ENCODE results near the gene SPRED1. TPM values are rescaled to one million over a fixed set of nuclear protein-coding genes. Genes with fewer than 3 reads are reported as not detected.

The SPRED1 gene
- total RNA-seq, 4 donors from 2014 or later: 11.8 to 30.0 (median 19.7) TPM

DNA sequence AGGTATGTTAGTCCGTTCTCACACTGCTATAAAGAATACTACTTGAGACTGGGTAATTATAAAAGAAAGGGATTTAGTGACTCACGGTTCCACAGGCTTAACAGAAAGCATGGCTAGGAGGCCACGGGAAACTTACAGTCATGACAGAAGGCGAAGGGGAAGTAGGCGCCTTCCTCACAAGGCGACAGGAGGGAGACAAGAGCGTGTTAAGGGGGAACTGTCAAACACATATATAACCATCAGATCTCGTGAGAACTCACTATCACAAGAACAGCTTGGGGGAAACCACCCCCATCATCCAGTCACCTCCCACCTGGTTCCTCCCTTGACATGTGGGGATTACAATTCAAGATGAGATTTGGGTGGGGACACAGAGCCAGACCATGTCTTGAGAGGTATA lies 30.4 kb downstream of the SPRED1 start:
- TF ChIP-seq, protein P1, sequence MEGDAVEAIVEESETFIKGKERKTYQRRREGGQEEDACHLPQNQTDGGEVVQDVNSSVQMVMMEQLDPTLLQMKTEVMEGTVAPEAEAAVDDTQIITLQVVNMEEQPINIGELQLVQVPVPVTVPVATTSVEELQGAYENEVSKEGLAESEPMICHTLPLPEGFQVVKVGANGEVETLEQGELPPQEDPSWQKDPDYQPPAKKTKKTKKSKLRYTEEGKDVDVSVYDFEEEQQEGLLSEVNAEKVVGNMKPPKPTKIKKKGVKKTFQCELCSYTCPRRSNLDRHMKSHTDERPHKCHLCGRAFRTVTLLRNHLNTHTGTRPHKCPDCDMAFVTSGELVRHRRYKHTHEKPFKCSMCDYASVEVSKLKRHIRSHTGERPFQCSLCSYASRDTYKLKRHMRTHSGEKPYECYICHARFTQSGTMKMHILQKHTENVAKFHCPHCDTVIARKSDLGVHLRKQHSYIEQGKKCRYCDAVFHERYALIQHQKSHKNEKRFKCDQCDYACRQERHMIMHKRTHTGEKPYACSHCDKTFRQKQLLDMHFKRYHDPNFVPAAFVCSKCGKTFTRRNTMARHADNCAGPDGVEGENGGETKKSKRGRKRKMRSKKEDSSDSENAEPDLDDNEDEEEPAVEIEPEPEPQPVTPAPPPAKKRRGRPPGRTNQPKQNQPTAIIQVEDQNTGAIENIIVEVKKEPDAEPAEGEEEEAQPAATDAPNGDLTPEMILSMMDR (IDR thresholded peaks at IDR 0.05): no peak
- TF ChIP-seq EP300 (IDR thresholded peaks at IDR 0.05) (no peak), POLR2A (IDR thresholded peaks at IDR 0.05) (no peak), POLR2AphosphoS5 (IDR thresholded peaks at IDR 0.05) (no peak)
- H3K27me3 ChIP-seq: no peaks in the 10 kb centered on the region
- H3K9me3 ChIP-seq: no peaks in the 10 kb centered on the region
- H3K27ac ChIP-seq: no peak overlapping the region
- H3K36me3 ChIP-seq: no peaks in the 10 kb centered on the region
- H3K4me3 ChIP-seq: no peak overlapping the region
- 68 to 70% methylated on average over 7 to 8 of the region's 8 CpGs for WGBS, 2 donors (ENCODE audit: low coverage in 1 of 2)
- ATAC-seq: no peak
- peaks cover 0 to 14% (median 0%) of the 10 kb centered on the region in 3 donors for H3K4me1 ChIP-seq

DNA sequence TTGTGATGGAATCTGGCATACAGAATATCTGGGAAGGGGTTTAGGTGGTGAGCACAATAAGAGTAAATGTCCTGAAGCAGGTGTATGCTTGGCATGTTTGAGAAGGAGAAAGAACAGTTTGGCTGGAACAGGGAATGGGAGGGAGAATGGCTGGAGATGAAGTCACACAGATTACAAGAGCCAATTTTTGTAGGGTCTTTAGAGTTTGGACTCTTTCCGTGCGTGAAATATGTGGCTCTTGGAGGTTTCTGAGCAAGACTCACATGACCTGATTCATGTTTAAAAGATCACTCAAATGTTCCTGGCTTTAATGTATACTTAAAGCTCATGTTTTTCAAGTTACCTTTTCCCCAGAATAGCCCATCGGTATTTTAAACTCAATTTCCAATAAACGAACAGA lies 32.8 kb downstream of the SPRED1 start:
- Histone ChIP-seq H3K9me3 (no peaks in the 10 kb centered on the region), H3K27me3 (no peaks in the 10 kb centered on the region), H3K4me3 (no peak overlapping the region), H3K27ac (no peak overlapping the region), H3K4me1 (peaks cover 0 to 14% (median 0%) of the 10 kb centered on the region in 3 donors), H3K36me3 (no peaks in the 10 kb centered on the region)
- TF ChIP-seq POLR2A (IDR thresholded peaks at IDR 0.05) (no peak), POLR2AphosphoS5 (IDR thresholded peaks at IDR 0.05) (no peak), EP300 (IDR thresholded peaks at IDR 0.05) (no peak)
- TF ChIP-seq, protein P1 (IDR thresholded peaks at IDR 0.05): no peak
- no peak for ATAC-seq
- 45 to 87% methylated on average over 4 of the region's 4 CpGs for WGBS, 2 donors (ENCODE audit: low coverage in 1 of 2)

GRCh38 chr15:38294126-38294525 lies 41.5 kb downstream of the SPRED1 start:
- Histone ChIP-seq H3K27me3 (no peaks in the 10 kb centered on the region), H3K4me3 (no peak overlapping the region), H3K27ac (no peak overlapping the region), H3K4me1 (peaks cover 0 to 8% (median 0%) of the 10 kb centered on the region in 3 donors), H3K36me3 (no peaks in the 10 kb centered on the region), H3K9me3 (no peaks in the 10 kb centered on the region)
- ATAC-seq: no peak
- TF ChIP-seq POLR2A (IDR thresholded peaks at IDR 0.05) (no peak), EP300 (IDR thresholded peaks at IDR 0.05) (no peak), POLR2AphosphoS5 (IDR thresholded peaks at IDR 0.05) (no peak)
- TF ChIP-seq, protein P1 (IDR thresholded peaks at IDR 0.05): no peak
- WGBS, 2 donors (ENCODE audit: low coverage in 1 of 2): 57 to 64% methylated on average over 3 of the region's 3 CpGs

- no peak for ATAC-seq
- no peak for TF ChIP-seq EP300 (IDR thresholded peaks at IDR 0.05)
- TF ChIP-seq POLR2AphosphoS5 (IDR thresholded peaks at IDR 0.05): no peak
- no peak for TF ChIP-seq POLR2A (IDR thresholded peaks at IDR 0.05)
- TF ChIP-seq, protein P1 (IDR thresholded peaks at IDR 0.05): no peak
- 61 to 68% methylated on average over 4 of the region's 4 CpGs for WGBS, 2 donors (ENCODE audit: low coverage in 1 of 2)
- H3K9me3 ChIP-seq: no peaks in the 10 kb centered on the region
- H3K4me1 ChIP-seq: peaks cover 0 to 9% (median 0%) of the 10 kb centered on the region in 3 donors
- H3K27me3 ChIP-seq: no peaks in the 10 kb centered on the region
- no peak overlapping the region for H3K27ac ChIP-seq
- no peak overlapping the region for H3K4me3 ChIP-seq
- no peaks in the 10 kb centered on the region for H3K36me3 ChIP-seq
These were observed 45.2 kb downstream of the SPRED1 start for GRCh38 chr15:38297623-38298388.

DNA sequence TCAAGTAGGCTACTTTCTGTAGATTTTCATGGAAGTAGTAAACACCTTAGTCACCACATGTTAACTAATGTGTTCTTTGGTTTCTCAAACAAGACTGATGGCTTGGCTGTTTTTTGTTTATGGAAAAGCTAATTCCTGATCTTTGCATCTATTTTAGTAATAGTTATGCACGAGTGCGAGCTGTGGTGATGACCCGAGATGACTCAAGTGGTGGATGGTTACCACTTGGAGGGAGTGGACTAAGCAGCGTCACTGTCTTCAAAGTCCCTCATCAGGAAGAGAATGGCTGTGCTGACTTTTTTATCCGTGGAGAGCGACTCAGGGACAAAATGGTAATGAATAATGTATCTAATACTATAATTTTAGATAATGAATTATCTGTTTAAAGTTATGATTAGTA lies 46.6 kb downstream of the SPRED1 start:
- H3K27ac ChIP-seq: no peak overlapping the region
- 67 to 93% methylated on average over 2 to 6 of the region's 6 CpGs for WGBS, 2 donors (ENCODE audit: low coverage in 1 of 2)
- no peak overlapping the region for H3K4me3 ChIP-seq
- no peaks in the 10 kb centered on the region for H3K36me3 ChIP-seq
- no peak for ATAC-seq
- H3K27me3 ChIP-seq: no peaks in the 10 kb centered on the region
- TF ChIP-seq POLR2A (IDR thresholded peaks at IDR 0.05): no peak
- TF ChIP-seq POLR2AphosphoS5 (IDR thresholded peaks at IDR 0.05): peak; percentile 6
- H3K9me3 ChIP-seq: no peaks in the 10 kb centered on the region
- H3K4me1 ChIP-seq: peaks cover 0 to 16% (median 0%) of the 10 kb centered on the region in 3 donors
